Stimulated activated CD4-positive, alpha-beta T cell treated with anti-CD3 and anti-CD28 coated beads, Interleukin-15, amount 100 ng/mL, for 24 hours (primary cell): ENCODE measurements around the gene POLR1A.

Experiments used
- DNase-seq: peaks from one replicate; pipeline ENCODE4 v3.0.0-alpha.2; 2020

POLR1A gene

GRCh38 chr2:86056590-86057331, 48.9 kb downstream of the POLR1A start:
- no peak for DNase-seq

- DNase-seq: no peak
These were observed 50.4 kb downstream of the POLR1A start for GRCh38 chr2:86055314-86055713.

- DNase-seq: no peak
These were observed 51.1 kb downstream of the POLR1A start for GRCh38 chr2:86054535-86055082.

- DNase-seq: no peak
These were observed 52.5 kb downstream of the POLR1A start for GRCh38 chr2:86053166-86053565.

GRCh38 chr2:86052676-86053075, 53.0 kb downstream of the POLR1A start:
- DNase-seq: no peak

- no peak for DNase-seq
These were observed 53.4 kb downstream of the POLR1A start for GRCh38 chr2:86052265-86052664.

- no peak for DNase-seq
These were observed 55.4 kb downstream of the POLR1A start for GRCh38 chr2:86050301-86050700.

GRCh38 chr2:86049529-86049928, 56.2 kb downstream of the POLR1A start:
- DNase-seq: no peak

- no peak for DNase-seq
These were observed 56.8 kb downstream of the POLR1A start for GRCh38 chr2:86048888-86049287.

GRCh38 chr2:86048383-86048701, 57.3 kb downstream of the POLR1A start:
- no peak for DNase-seq

- no peak for DNase-seq
These were observed 57.9 kb downstream of the POLR1A start for GRCh38 chr2:86047575-86048382.

- no peak for DNase-seq
These were observed 60.1 kb downstream of the POLR1A start for GRCh38 chr2:86045541-86045940.

- no peak for DNase-seq
These were observed 61.1 kb downstream of the POLR1A start for GRCh38 chr2:86044614-86045013.

GRCh38 chr2:86044045-86044444, 61.6 kb downstream of the POLR1A start:
- no peak for DNase-seq

- DNase-seq: no peak
These were observed 63.2 kb downstream of the POLR1A start for GRCh38 chr2:86042256-86043168.

GRCh38 chr2:86039963-86040655, 65.6 kb downstream of the POLR1A start:
- no peak for DNase-seq

GRCh38 chr2:86039178-86039962, 66.3 kb downstream of the POLR1A start:
- DNase-seq: no peak

- DNase-seq: peak; percentile 68
These were observed 67.2 kb downstream of the POLR1A start for GRCh38 chr2:86038291-86039081.

- peak; percentile 27 for DNase-seq
These were observed 67.9 kb downstream of the POLR1A start for GRCh38 chr2:86037795-86038192.

GRCh38 chr2:86037141-86037794, 68.4 kb downstream of the POLR1A start:
- DNase-seq: peak; percentile 62
